Gastrocnemius medialis (tissue), 4 donors: ENCODE data around the gene TMEM101. TPM values are rescaled to one million over a fixed set of nuclear protein-coding genes. Genes with fewer than 3 reads are reported as not detected.

ENCODE experiments used
- ATAC-seq, 2 donors: fragments of 150-250 bp; one replicate each; pipeline ENCODE4 v1.9.1; 2016
- DNase-seq, 2 donors: peaks; one replicate each; pipeline ENCODE4 v3.0.0-alpha.2; 2019
- H3K27ac ChIP-seq, 4 donors: fragments of 200-600 bp; sonication (generic); 1 replicate in 1 of 4; 2 replicates in 3 of 4; pipeline ENCODE4 v1.5.1; 2016 to 2018; ENCODE audit warnings: mild to moderate bottlenecking in 2 of 4, moderate library complexity in 1 of 4
- H3K27me3 ChIP-seq, 3 donors: fragments of 200-600 bp; sonication (generic) in 2 of 3; 1 replicate in 1 of 3; 2 replicates in 2 of 3; pipeline versions ENCODE4 v1.5.1 to v1.6.0; 2016 to 2019; ENCODE audit warnings: mild to moderate bottlenecking in 1 of 3, moderate library complexity in 1 of 3
- H3K36me3 ChIP-seq, 2 donors: fragments of 200-600 bp; sonication (generic) in 1 of 2; one replicate each; pipeline ENCODE4 v1.5.1; 2017 to 2018
- H3K4me1 ChIP-seq, 2 donors: fragments of 200-600 bp; sonication (generic) in 1 of 2; one replicate each; pipeline ENCODE4 v1.5.1; 2016 to 2017; ENCODE audit warnings: mild to moderate bottlenecking in 2 of 2
- H3K4me3 ChIP-seq, 4 donors: fragments of 200-600 bp; sonication (generic) in 3 of 4; 1 replicate in 1 of 4; 2 replicates in 3 of 4; pipeline ENCODE4 v1.5.1; 2016 to 2019; ENCODE audit warnings: mild to moderate bottlenecking in 2 of 4
- H3K9me3 ChIP-seq, 3 donors: fragments of 200-600 bp; sonication (generic) in 2 of 3; 1 replicate in 1 of 3; 2 replicates in 2 of 3; pipeline ENCODE4 v1.5.1; 2016 to 2019
- CTCF ChIP-seq, 5 experiments: fragments of 450-650 bp in 3 of 5; fragments of 200-600 bp in 2 of 5; sonication (generic) in 2 of 5; IDR thresholded peaks in 4 of 5; conservative IDR thresholded peaks in 1 of 5; 1 replicate in 4 of 5; 2 replicates in 1 of 5; pipeline ENCODE4 v1.5.1; 2016 to 2019; ENCODE audit warnings: antibody characterized with exemption in 5 of 5, mild to moderate bottlenecking in 3 of 5, moderate library complexity in 3 of 5
- POLR2A ChIP-seq, 2 donors: fragments of 450-650 bp; IDR thresholded peaks; one replicate each; pipeline ENCODE4 v1.6.1; 2017; ENCODE audit warnings: antibody characterized with exemption in 2 of 2, mild to moderate bottlenecking in 2 of 2, moderate library complexity in 2 of 2
- in situ Hi-C, 4 donors: fragments of 200-750 bp; cut with MboI; loops; one replicate each; pipeline versions ENCODE4 v1.15.0 to v1.8.0; 2017; ENCODE audit warnings: low sequenced_read_pairs in 4 of 4
- intact Hi-C: fragments of 100-400 bp; cut with DNase I; formaldehyde crosslinking; loops from one replicate; pipeline ENCODE4 v1.15.1; 2023; ENCODE audit warnings: low total_unique reads
- total RNA-seq, 4 donors: library from RNA; depleted of rRNA; stranded (reverse); fragments of >200 nt; gene quantifications; one replicate each; pipeline versions ENCODE4 v1.1.0 to v1.2.3, GENCODE V29; 2016

TMEM101 gene
- total RNA-seq, 4 donors from 2014 or later, result 28.8 to 38.3 (median 36.4) TPM

GRCh38 chr17:44004077-44004760 is 10.5 kb downstream of the TMEM101 start, which contains the start of gene NAGS:
TSS of gene NAGS (plus strand) at chr17:44004622. CDS start at chr17:44004664, 42 bp downstream.
- ATAC-seq (no peak), DNase-seq (no peak)
- TF ChIP-seq POLR2A (IDR thresholded peaks at IDR 0.05), result no peak
- TF ChIP-seq CTCF (IDR thresholded peaks at IDR 0.05 in 4 of 5, conservative IDR thresholded peaks at IDR 0.05 in 1 of 5), result no peak
- in situ Hi-C loops (no loop called here), intact Hi-C loops (no loop called here)
- Histone ChIP-seq H3K4me1 (peaks cover 15 to 28% of the 10 kb centered on the region in 2 donors), H3K4me3 (peak within 1 kb of the TSS; percentile 52 to 71 (median 67)), H3K9me3 (no peaks in the 10 kb centered on the region), H3K27ac (no peak within 1 kb of the TSS), H3K27me3 (peaks cover 35 to 40% (median 40%) of the 10 kb centered on the region in 3 donors), H3K36me3 (no peaks in the 10 kb centered on the region)

- in situ Hi-C loops, result no loop called here
- H3K4me1 ChIP-seq, result peaks cover 6 to 21% of the 10 kb centered on the region in 2 donors
These were observed 12.5 kb downstream of the TMEM101 start for GRCh38 chr17:44002141-44002848.

GRCh38 chr17:44001461-44001920 is 13.3 kb downstream of the TMEM101 start:
- Histone ChIP-seq H3K4me1 (peaks cover 6 to 14% of the 10 kb centered on the region in 2 donors), H3K4me3 (no peak overlapping the region), H3K27me3 (peaks cover 29 to 35% (median 31%) of the 10 kb centered on the region in 3 donors), H3K36me3 (no peaks in the 10 kb centered on the region), H3K9me3 (no peaks in the 10 kb centered on the region), H3K27ac (no peak overlapping the region)
- intact Hi-C loops, result no loop called here
- in situ Hi-C loops, result no loop called here
- TF ChIP-seq CTCF (IDR thresholded peaks at IDR 0.05 in 4 of 5, conservative IDR thresholded peaks at IDR 0.05 in 1 of 5), result no peak
- no peak for TF ChIP-seq POLR2A (IDR thresholded peaks at IDR 0.05)
- ATAC-seq, result no peak
- no peak for DNase-seq

More at GRCh38 chr17:44002141-44002848, 12.5 kb downstream of the TMEM101 start:
- Histone ChIP-seq H3K36me3 (no peaks in the 10 kb centered on the region), H3K27me3 (peaks cover 33 to 35% (median 35%) of the 10 kb centered on the region in 3 donors), H3K4me3 (no peak overlapping the region), H3K9me3 (no peaks in the 10 kb centered on the region), H3K27ac (no peak overlapping the region)
- no peak for DNase-seq
- no peak for TF ChIP-seq POLR2A (IDR thresholded peaks at IDR 0.05)
- no peak for TF ChIP-seq CTCF (IDR thresholded peaks at IDR 0.05 in 4 of 5, conservative IDR thresholded peaks at IDR 0.05 in 1 of 5)
- intact Hi-C loops, result no loop called here
- ATAC-seq, result no peak

GRCh38 chr17:44000871-44001460 is 13.8 kb downstream of the TMEM101 start:
- Histone ChIP-seq H3K4me3 (no peak overlapping the region), H3K4me1 (peaks cover under 1 to 9% of the 10 kb centered on the region in 2 donors), H3K27me3 (peaks cover 28 to 35% (median 29%) of the 10 kb centered on the region in 3 donors), H3K27ac (no peak overlapping the region), H3K36me3 (no peaks in the 10 kb centered on the region), H3K9me3 (no peaks in the 10 kb centered on the region)
- in situ Hi-C loops, result no loop called here
- intact Hi-C loops, result no loop called here
- ATAC-seq (no peak), DNase-seq (no peak)
- no peak for TF ChIP-seq CTCF (IDR thresholded peaks at IDR 0.05 in 4 of 5, conservative IDR thresholded peaks at IDR 0.05 in 1 of 5)
- TF ChIP-seq POLR2A (IDR thresholded peaks at IDR 0.05), result no peak
